ENCODE data around the gene COL4A3. TPM values are rescaled to one million over a fixed set of nuclear protein-coding genes. Genes with fewer than 3 reads are reported as not detected.

COL4A3 gene
- total and polyA plus RNA-seq, 9 of the 15 experiments (the other 6 are each of a cell fraction or from before 2014, with no cell fraction given), result not detected

DNA sequence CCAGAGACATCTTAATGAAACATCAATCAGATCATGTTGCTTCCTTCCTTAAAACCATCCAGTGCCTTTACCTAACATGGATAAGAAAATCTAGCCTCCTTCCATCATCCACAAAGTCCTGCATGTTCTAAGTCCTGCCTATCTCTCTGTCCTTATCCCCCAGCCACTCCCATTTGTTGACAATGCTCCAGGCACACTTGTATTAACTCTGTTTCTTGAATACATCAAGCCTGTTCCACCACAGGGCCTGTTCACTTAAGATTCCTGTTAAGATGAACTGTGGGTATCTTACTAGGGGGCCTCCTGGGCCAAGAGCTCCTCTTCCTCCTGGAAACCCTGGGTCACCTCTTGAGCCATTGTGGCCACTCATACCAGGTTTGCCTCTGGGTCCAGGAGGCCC is 46.1 kb upstream of the COL4A3 start:
- ChIA-PET POLR2A (no interaction called here), CTCF (ENCODE audit: low intra/inter-chr PET ratio) (no interaction called here)
- no peaks in the 10 kb centered on the region for H3K4me1 ChIP-seq (replicated peaks in 1 of 2; ENCODE audit: control insufficient read depth in 2 of 2, insufficient read depth in 2 of 2, low read length in 2 of 2)
- H3K36me3 ChIP-seq (ENCODE audit: control insufficient read depth, insufficient read depth, low read length), result no peaks in the 10 kb centered on the region
- DNase-seq (ENCODE audit: extremely low read depth in 1 of 4, low spot score in 3 of 4) (no peak), ATAC-seq (no peak), FAIRE-seq (no peak)
- no TSS peak for BruUV-seq (replicated peaks)
- no peaks in the 10 kb centered on the region for H3K9me3 ChIP-seq (replicated peaks; ENCODE audit: control insufficient read depth, insufficient read depth, low read depth, low read length)
- intact Hi-C loops (cut with micrococcal nuclease), result no loop called here
- H3K9me1 ChIP-seq (ENCODE audit: control insufficient read depth, insufficient read depth, low read length), result no peaks in the 10 kb centered on the region
- no peak overlapping the region for H3K9ac ChIP-seq (ENCODE audit: insufficient read depth in 1 of 2, low read depth in 2 of 2, low read length in 2 of 2)
- in situ Hi-C loops (cut with MboI), result no loop called here
- no peak overlapping the region for H3K27ac ChIP-seq (ENCODE audit: extremely low read depth, low read depth, low read length)
- no peaks in the 10 kb centered on the region for H3K79me2 ChIP-seq (ENCODE audit: control insufficient read depth, insufficient read depth, low read length)
- no peak overlapping the region for H3K4me2 ChIP-seq (ENCODE audit: insufficient read depth, low read length)
- H2AFZ ChIP-seq (ENCODE audit: low read depth, low read length), result no peak overlapping the region
- TF ChIP-seq NFIC (IDR thresholded peaks at IDR 0.05), result no peak
- no peak for TF ChIP-seq ZNF444 (CRISPR knock-in tag; IDR thresholded peaks at IDR 0.05)
- TF ChIP-seq ZBTB17 (CRISPR knock-in tag; IDR thresholded peaks at IDR 0.05), result no peak
- TF ChIP-seq, protein P1, sequence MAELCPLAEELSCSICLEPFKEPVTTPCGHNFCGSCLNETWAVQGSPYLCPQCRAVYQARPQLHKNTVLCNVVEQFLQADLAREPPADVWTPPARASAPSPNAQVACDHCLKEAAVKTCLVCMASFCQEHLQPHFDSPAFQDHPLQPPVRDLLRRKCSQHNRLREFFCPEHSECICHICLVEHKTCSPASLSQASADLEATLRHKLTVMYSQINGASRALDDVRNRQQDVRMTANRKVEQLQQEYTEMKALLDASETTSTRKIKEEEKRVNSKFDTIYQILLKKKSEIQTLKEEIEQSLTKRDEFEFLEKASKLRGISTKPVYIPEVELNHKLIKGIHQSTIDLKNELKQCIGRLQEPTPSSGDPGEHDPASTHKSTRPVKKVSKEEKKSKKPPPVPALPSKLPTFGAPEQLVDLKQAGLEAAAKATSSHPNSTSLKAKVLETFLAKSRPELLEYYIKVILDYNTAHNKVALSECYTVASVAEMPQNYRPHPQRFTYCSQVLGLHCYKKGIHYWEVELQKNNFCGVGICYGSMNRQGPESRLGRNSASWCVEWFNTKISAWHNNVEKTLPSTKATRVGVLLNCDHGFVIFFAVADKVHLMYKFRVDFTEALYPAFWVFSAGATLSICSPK (IDR thresholded peaks at IDR 0.05; ENCODE audit: borderline replicate concordance), result no peak
- TF ChIP-seq SMAD4 (CRISPR knock-in tag; conservative IDR thresholded peaks at IDR 0.05), result no peak
- TF ChIP-seq SMC3 (conservative IDR thresholded peaks at IDR 0.05; ENCODE audit: insufficient read depth, low read depth, low read length), result no peak
- no peak for TF ChIP-seq EHMT2 (IDR thresholded peaks at IDR 0.05)
- TF ChIP-seq KAT7 (CRISPR knock-in tag; IDR thresholded peaks at IDR 0.05; ENCODE audit: borderline replicate concordance), result no peak
- TF ChIP-seq TCF7 (IDR thresholded peaks at IDR 0.05; ENCODE audit: borderline replicate concordance), result no peak
- no peaks in the 10 kb centered on the region for H3K27me3 ChIP-seq (ENCODE audit: control insufficient read depth in 2 of 2, insufficient read depth in 2 of 2, low read length in 2 of 2)
- no peaks in the 10 kb centered on the region for H4K20me1 ChIP-seq (replicated peaks; ENCODE audit: control insufficient read depth, insufficient read depth, low read length)
- H3K4me3 ChIP-seq, result no peak overlapping the region

Data from K562 (cell line).